B cell (primary cell): ENCODE data around the gene NKX3-2. TPM values are rescaled to one million over a fixed set of nuclear protein-coding genes. Genes with fewer than 3 reads are reported as not detected.

Experiments used
- ATAC-seq: fragments of 200-7000 bp; cut with Tn5 transposase; one replicate; pipeline ENCODE4 v1.10.0; 2021; ENCODE audit warnings: low read depth, mild to moderate bottlenecking, moderate number of reproducible peaks, moderate library complexity
- CTCF ChIA-PET: fragments of 350-600 bp; sonication (Branson Sonifier 250); formaldehyde crosslinking; loops from one replicate; lab custom pipeline; 2021; ENCODE audit warnings: antibody characterized with exemption, inconsistent platforms; lab: Charles Lee
- POLR2A ChIA-PET: fragments of 350-600 bp; sonication (Branson Sonifier 250); formaldehyde crosslinking; loops from one replicate; lab custom pipeline; 2021; ENCODE audit warnings: antibody characterized with exemption; lab: Charles Lee
- DNase-seq: peaks from one replicate; pipeline ENCODE4 v3.0.0; 2013
- H2AFZ ChIP-seq: 2 replicates; pipeline ENCODE4 v1.6.1; 2012; ENCODE audit warnings: mild to moderate bottlenecking, low read depth, low read length; ENCODE audit not compliant: insufficient read depth, poor library complexity, severe bottlenecking
- H3K27ac ChIP-seq, 2 donors: 1 replicate in 1 of 2; 2 replicates in 1 of 2; pipeline ENCODE4 v1.5.1; 2012 to 2013; ENCODE audit warnings: low read length in 2 of 2, mild to moderate bottlenecking in 2 of 2, moderate library complexity in 1 of 2
- H3K27me3 ChIP-seq, 4 experiments: fragments of 200-600 bp in 1 of 4; sonication (generic) in 1 of 4; replicated peaks in 1 of 4; 1 replicate in 2 of 4; 2 replicates in 2 of 4; pipeline versions ENCODE4 v1.6.1 to v1.7.0; 2013 to 2016; ENCODE audit warnings: low read length in 3 of 4, mild to moderate bottlenecking in 2 of 4, mixed read lengths in 1 of 4, moderate library complexity in 1 of 4; ENCODE audit not compliant: insufficient read depth in 4 of 4, control insufficient read depth in 3 of 4; ENCODE audit errors: control extremely low read depth in 1 of 4
- H3K36me3 ChIP-seq, 2 experiments: replicated peaks in 1 of 2; 1 replicate in 1 of 2; 2 replicates in 1 of 2; pipeline versions ENCODE4 v1.6.1 to v1.7.1; 2013; ENCODE audit warnings: low read length in 1 of 2; ENCODE audit not compliant: insufficient read depth in 2 of 2, control insufficient read depth in 1 of 2; ENCODE audit errors: control extremely low read depth in 1 of 2, extremely low read depth in 1 of 2
- H3K4me1 ChIP-seq, 2 donors: fragments of 200-600 bp in 1 of 2; sonication (generic) in 1 of 2; 1 replicate in 1 of 2; 2 replicates in 1 of 2; pipeline versions ENCODE4 v1.5.1 to v1.6.1; 2013 to 2017; ENCODE audit warnings: low read length in 2 of 2; ENCODE audit not compliant: control insufficient read depth in 2 of 2, insufficient read depth in 2 of 2
- H3K4me2 ChIP-seq: replicated peaks from 2 replicates; pipeline ENCODE3; 2012; ENCODE audit warnings: mild to moderate bottlenecking, low read depth, low read length; ENCODE audit not compliant: poor library complexity, severe bottlenecking
- H3K4me3 ChIP-seq, 5 experiments: fragments of 200-600 bp in 1 of 5; sonication (generic) in 1 of 5; 1 replicate in 3 of 5; 2 replicates in 2 of 5; pipeline versions ENCODE4 v1.5.1 to v1.7.0; 2011 to 2016; ENCODE audit warnings: low read length in 4 of 5, mild to moderate bottlenecking in 4 of 5, low read depth in 2 of 5, control low read depth in 1 of 5, moderate library complexity in 1 of 5; ENCODE audit not compliant: insufficient read depth in 1 of 5; ENCODE audit errors: control extremely low read depth in 1 of 5, extremely low read depth in 1 of 5
- H3K79me2 ChIP-seq: fragments of 200-600 bp; sonication (generic); one replicate; pipeline ENCODE4 v1.6.0; 2016; ENCODE audit warnings: low read length; ENCODE audit not compliant: control insufficient read depth, insufficient read depth
- H3K9ac ChIP-seq: fragments of 200-600 bp; sonication (generic); 2 replicates; pipeline ENCODE4 v1.6.1; 2017; ENCODE audit warnings: mild to moderate bottlenecking, low read length, moderate library complexity
- H3K9me3 ChIP-seq, 3 donors: one replicate each; pipeline versions ENCODE4 v1.6.1 to v1.7.1; 2013; ENCODE audit warnings: low read length in 2 of 3; ENCODE audit not compliant: control insufficient read depth in 2 of 3, insufficient read depth in 1 of 3; ENCODE audit errors: control extremely low read depth in 1 of 3
- H4K20me1 ChIP-seq: 2 replicates; pipeline ENCODE4 v1.6.0; 2012; ENCODE audit warnings: mild to moderate bottlenecking, low read length; ENCODE audit not compliant: insufficient read depth, control insufficient read depth, poor library complexity, severe bottlenecking
- H3K27ac Mint-ChIP-seq: one replicate; pipeline ENCODE4 v1.8.0; 2021; ENCODE audit warnings: mixed read lengths
- H3K27me3 Mint-ChIP-seq: one replicate; pipeline ENCODE4 v1.8.0; 2021; ENCODE audit warnings: mixed read lengths
- H3K4me1 Mint-ChIP-seq: one replicate; pipeline ENCODE4 v1.8.0; 2021; ENCODE audit warnings: mixed read lengths
- H3K4me3 Mint-ChIP-seq: one replicate; pipeline ENCODE4 v1.8.0; 2021; ENCODE audit warnings: mixed read lengths
- H3K9me3 Mint-ChIP-seq: one replicate; pipeline ENCODE4 v1.8.0; 2022; ENCODE audit warnings: mixed read lengths; ENCODE audit not compliant: insufficient read depth
- CTCF ChIP-seq: fragments of 200-600 bp; IDR thresholded peaks from one replicate; pipeline ENCODE4 v1.8.0; 2022; ENCODE audit warnings: antibody characterized with exemption, mild to moderate bottlenecking
- EZH2 ChIP-seq: IDR thresholded peaks from 2 replicates; pipeline ENCODE4 v1.6.1; 2012; ENCODE audit warnings: borderline replicate concordance, low read depth, mild to moderate bottlenecking, moderate library complexity, low read length; ENCODE audit not compliant: insufficient read depth, poor library complexity, severe bottlenecking
- WGBS: methylation state at CpG from one replicate; pipeline ENCODE4 v1.1.5; 2013; ENCODE audit warnings: missing lambda C conversion rate; ENCODE audit not compliant: insufficient coverage; 5-methylcytosine and 5-hydroxymethylcytosine counted together
- intact Hi-C: fragments of 100-400 bp; cut with micrococcal nuclease; formaldehyde crosslinking; loops from one replicate; pipeline ENCODE4 v1.10.0; 2022
- polyA plus RNA-seq: library from polyadenylated mRNA; depleted of rRNA; stranded (reverse); fragments of >200 nt; gene quantifications from 2 replicates; pipeline ENCODE4 v1.2.3, GENCODE V29; 2012
- total RNA-seq, 2 donors: library from RNA; stranded (reverse); fragments of 120-200 nt in 1 of 2; gene quantifications; 1 replicate in 1 of 2; 2 replicates in 1 of 2; pipeline versions ENCODE4 v1.2.3 to v1.2.4, GENCODE V29; 2013 to 2022

NKX3-2 gene
- total and polyA plus RNA-seq, 2 donors (not counting 1 experiment from before 2014, with no cell fraction given) = not detected

GRCh38 chr4:13559413-13559812 is 15.1 kb upstream of the NKX3-2 start:
- DNase-seq (no peak), ATAC-seq (no peak)
- no peaks in the 10 kb centered on the region for H3K4me1 ChIP-seq
- TF ChIP-seq CTCF = no peak
- TF ChIP-seq EZH2 = no peak
- H3K9me3 ChIP-seq = no peaks in the 10 kb centered on the region
- no peak overlapping the region for H3K27ac Mint-ChIP-seq
- H3K27ac ChIP-seq = no peak overlapping the region
- peaks cover 3% of the 10 kb centered on the region for H3K27me3 Mint-ChIP-seq
- H3K4me1 Mint-ChIP-seq = no peaks in the 10 kb centered on the region
- no peaks in the 10 kb centered on the region for H3K79me2 ChIP-seq
- no peaks in the 10 kb centered on the region for H3K36me3 ChIP-seq
- H3K9me3 Mint-ChIP-seq = no peaks in the 10 kb centered on the region
- intact Hi-C loops = no loop called here
- POLR2A ChIA-PET = no interaction called here
- H3K4me2 ChIP-seq = no peak overlapping the region
- CTCF ChIA-PET = no interaction called here
- H3K4me3 Mint-ChIP-seq = no peak overlapping the region
- no peak overlapping the region for H2AFZ ChIP-seq
- no peak overlapping the region for H3K4me3 ChIP-seq
- 15% methylated on average over 2 of the region's 2 CpGs for WGBS
- peaks cover 0 to 3% (median 0%) of the 10 kb centered on the region in 4 experiments for H3K27me3 ChIP-seq
- no peak overlapping the region for H3K9ac ChIP-seq
- no peaks in the 10 kb centered on the region for H4K20me1 ChIP-seq

GRCh38 chr4:13558881-13559280 is 14.6 kb upstream of the NKX3-2 start:
- peaks cover 3% of the 10 kb centered on the region for H3K27me3 Mint-ChIP-seq
- no peak overlapping the region for H3K4me3 Mint-ChIP-seq
- DNase-seq (no peak), ATAC-seq (no peak)
- no peaks in the 10 kb centered on the region for H3K79me2 ChIP-seq
- H3K27ac ChIP-seq = no peak overlapping the region
- intact Hi-C loops = no loop called here
- WGBS = no CpG with 5 or more reads among the region's 1 CpG
- no peak overlapping the region for H3K4me2 ChIP-seq
- no peak overlapping the region for H2AFZ ChIP-seq
- no peaks in the 10 kb centered on the region for H3K9me3 ChIP-seq
- no peaks in the 10 kb centered on the region for H3K4me1 ChIP-seq
- H3K9ac ChIP-seq = no peak overlapping the region
- CTCF ChIA-PET = interaction anchor here (0.6 kb wide), 1 partner anchor 1610 kb away, joined by 4 read pairs; no protein-coding TSS in a partner anchor
- H3K4me1 Mint-ChIP-seq = no peaks in the 10 kb centered on the region
- TF ChIP-seq CTCF = no peak
- TF ChIP-seq EZH2 = no peak
- no peaks in the 10 kb centered on the region for H4K20me1 ChIP-seq
- no peak overlapping the region for H3K4me3 ChIP-seq
- H3K9me3 Mint-ChIP-seq = no peaks in the 10 kb centered on the region
- no peak overlapping the region for H3K27ac Mint-ChIP-seq
- POLR2A ChIA-PET = no interaction called here
- no peaks in the 10 kb centered on the region for H3K36me3 ChIP-seq
- peaks cover 0 to 3% (median 0%) of the 10 kb centered on the region in 4 experiments for H3K27me3 ChIP-seq
